Mammary epithelial cell (primary cell): ENCODE results near the gene DIS3L2.

Experiments used
- CTCF ChIP-seq, 2 donors: IDR thresholded peaks in 1 of 2; conservative IDR thresholded peaks in 1 of 2; 2 replicates each; pipeline ENCODE4 v1.5.1; 2011 to 2012; ENCODE audit warnings: inconsistent platforms in 2 of 2, low read length in 2 of 2, mild to moderate bottlenecking in 2 of 2, control low read depth in 1 of 2, low read depth in 1 of 2; ENCODE audit not compliant: insufficient read depth in 1 of 2; ENCODE audit errors: extremely low read depth in 1 of 2
- EZH2 ChIP-seq: IDR thresholded peaks from 2 replicates; pipeline ENCODE4 v1.6.1; 2012; ENCODE audit warnings: low read length, inconsistent platforms, borderline replicate concordance

DNA sequence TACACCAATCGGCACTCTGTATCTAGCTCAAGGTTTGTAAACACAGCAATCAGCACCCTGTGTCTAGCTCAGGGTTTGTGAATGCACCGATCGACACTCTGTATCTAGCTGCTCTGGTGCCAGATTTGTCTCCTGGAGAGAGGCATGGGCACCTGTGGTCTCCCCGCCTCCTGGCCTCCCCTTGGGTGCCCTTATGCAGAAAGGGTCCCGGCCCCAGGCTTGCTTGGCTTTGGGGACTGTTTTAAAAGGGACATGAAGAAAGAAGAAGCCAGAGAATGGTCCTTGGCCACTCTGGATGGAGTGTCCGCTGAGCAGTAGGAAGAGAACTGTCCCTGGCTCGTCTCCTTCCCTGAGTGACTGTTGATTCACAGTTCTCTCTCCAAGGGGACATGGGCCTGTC is 405.5 kb downstream of the DIS3L2 start:
- TF ChIP-seq CTCF (conservative IDR thresholded peaks at IDR 0.05 in 1 of 2, IDR thresholded peaks at IDR 0.05 in 1 of 2; ENCODE audit: extremely low read depth in 1 of 2, insufficient read depth in 1 of 2, low read depth in 1 of 2, low read length in 2 of 2) (no peak), EZH2 (no peak)
